HEK293 (cell line): ENCODE measurements around the gene MLLT10.

Experiments
- GFI1B ChIP-seq: fragments of 450-650 bp; formaldehyde crosslinking; IDR thresholded peaks from 2 replicates; pipeline ENCODE4 v1.5.1; 2016; ENCODE audit warnings: missing biosample characterization, missing genetic modification characterization
- KLF7 ChIP-seq: fragments of 450-650 bp; formaldehyde crosslinking; IDR thresholded peaks from 2 replicates; pipeline ENCODE4 v1.5.1; 2016; ENCODE audit warnings: missing biosample characterization, missing genetic modification characterization, borderline replicate concordance
- SETDB1 ChIP-seq: IDR thresholded peaks from one replicate; pipeline ENCODE4 v1.6.1; 2017; ENCODE audit warnings: mild to moderate bottlenecking, low read length, moderate library complexity, mixed read lengths; ENCODE audit not compliant: insufficient read length
- YY2 ChIP-seq: fragments of 450-650 bp; formaldehyde crosslinking; IDR thresholded peaks from 2 replicates; pipeline ENCODE4 v1.5.1; 2016; ENCODE audit warnings: missing biosample characterization, missing genetic modification characterization
- ZFP41 ChIP-seq: fragments of 450-650 bp; formaldehyde crosslinking; IDR thresholded peaks from 2 replicates; pipeline ENCODE4 v1.5.1; 2016; ENCODE audit warnings: missing biosample characterization, missing genetic modification characterization, borderline replicate concordance
- ZNF114 ChIP-seq: fragments of 450-650 bp; formaldehyde crosslinking; IDR thresholded peaks from 2 replicates; pipeline ENCODE4 v1.5.0; 2017; ENCODE audit warnings: missing biosample characterization, missing genetic modification characterization
- ZNF138 ChIP-seq: fragments of 450-650 bp; formaldehyde crosslinking; IDR thresholded peaks from 2 replicates; pipeline ENCODE4 v1.5.1; 2016; ENCODE audit warnings: missing biosample characterization, missing genetic modification characterization, borderline replicate concordance
- ZNF24 ChIP-seq: fragments of 450-650 bp; formaldehyde crosslinking; IDR thresholded peaks from 2 replicates; pipeline ENCODE4 v1.5.1; 2016; ENCODE audit warnings: missing biosample characterization, missing genetic modification characterization
- ZNF37A ChIP-seq: fragments of 450-650 bp; IDR thresholded peaks from 2 replicates; pipeline ENCODE4 v1.5.1; 2018; ENCODE audit warnings: missing biosample characterization, missing genetic modification characterization
- ZNF423 ChIP-seq: fragments of 450-650 bp; formaldehyde crosslinking; IDR thresholded peaks from 2 replicates; pipeline ENCODE4 v1.5.1; 2016; ENCODE audit warnings: missing biosample characterization, missing genetic modification characterization
- ZNF433 ChIP-seq: fragments of 450-650 bp; formaldehyde crosslinking; IDR thresholded peaks from 2 replicates; pipeline ENCODE4 v1.5.1; 2016; ENCODE audit warnings: missing biosample characterization, missing genetic modification characterization, low read depth
- ZNF558 ChIP-seq: fragments of 450-650 bp; formaldehyde crosslinking; IDR thresholded peaks from 2 replicates; pipeline ENCODE4 v1.5.1; 2016; ENCODE audit warnings: missing biosample characterization, missing genetic modification characterization
- ZNF560 ChIP-seq: fragments of 450-650 bp; formaldehyde crosslinking; IDR thresholded peaks from 2 replicates; pipeline ENCODE4 v1.5.1; 2017; ENCODE audit warnings: missing biosample characterization, missing genetic modification characterization, borderline replicate concordance
- ZNF561 ChIP-seq: fragments of 450-650 bp; IDR thresholded peaks from 2 replicates; pipeline ENCODE4 v1.5.1; 2018; ENCODE audit warnings: missing biosample characterization, missing genetic modification characterization, borderline replicate concordance
- ZNF621 ChIP-seq: fragments of 450-650 bp; formaldehyde crosslinking; IDR thresholded peaks from 2 replicates; pipeline ENCODE4 v1.5.1; 2017; ENCODE audit warnings: missing biosample characterization, missing genetic modification characterization
- ZNF623 ChIP-seq: fragments of 450-650 bp; formaldehyde crosslinking; IDR thresholded peaks from 2 replicates; pipeline ENCODE4 v1.5.1; 2016; ENCODE audit warnings: missing biosample characterization, missing genetic modification characterization
- ZNF629 ChIP-seq: fragments of 450-650 bp; formaldehyde crosslinking; IDR thresholded peaks from 2 replicates; pipeline ENCODE4 v1.5.1; 2017; ENCODE audit warnings: missing biosample characterization, missing genetic modification characterization
- ZNF658 ChIP-seq: fragments of 450-650 bp; formaldehyde crosslinking; IDR thresholded peaks from 2 replicates; pipeline ENCODE4; 2016; ENCODE audit warnings: missing biosample characterization, missing genetic modification characterization
- ZNF701 ChIP-seq: fragments of 450-650 bp; formaldehyde crosslinking; IDR thresholded peaks from 2 replicates; pipeline ENCODE4 v1.5.1; 2016; ENCODE audit warnings: missing biosample characterization, missing genetic modification characterization
- ZNF830 ChIP-seq: fragments of 450-650 bp; IDR thresholded peaks from 2 replicates; pipeline ENCODE4 v1.5.0; 2018; ENCODE audit warnings: missing biosample characterization, missing genetic modification characterization, low read depth, mild to moderate bottlenecking, moderate library complexity
- ZSCAN23 ChIP-seq: fragments of 450-650 bp; formaldehyde crosslinking; IDR thresholded peaks from 2 replicates; pipeline ENCODE4 v1.5.1; 2016; ENCODE audit warnings: missing biosample characterization, missing genetic modification characterization
- TF ChIP-seq, protein P1 (sequence below): fragments of 450-650 bp; formaldehyde crosslinking; conservative IDR thresholded peaks from 2 replicates; pipeline ENCODE4 v1.5.1; 2016; ENCODE audit warnings: low read depth, missing biosample characterization, missing genetic modification characterization
- TF ChIP-seq, protein P2 (sequence below): fragments of 450-650 bp; formaldehyde crosslinking; IDR thresholded peaks from 2 replicates; pipeline ENCODE4 v1.5.1; 2016; ENCODE audit warnings: missing biosample characterization, missing genetic modification characterization
- TF ChIP-seq, protein P3 (sequence below): fragments of 450-650 bp; formaldehyde crosslinking; IDR thresholded peaks from 2 replicates; pipeline ENCODE4 v1.5.1; 2016; ENCODE audit warnings: missing biosample characterization, missing genetic modification characterization
- TF ChIP-seq, protein P4 (sequence below): fragments of 450-650 bp; formaldehyde crosslinking; IDR thresholded peaks from 2 replicates; pipeline ENCODE4 v1.5.1; 2016; ENCODE audit warnings: missing biosample characterization, missing genetic modification characterization
- TF ChIP-seq, protein P5 (sequence below): fragments of 450-650 bp; formaldehyde crosslinking; IDR thresholded peaks from 2 replicates; pipeline ENCODE4 v1.5.1; 2016; ENCODE audit warnings: missing biosample characterization, missing genetic modification characterization
- TF ChIP-seq, protein P6 (sequence below): fragments of 450-650 bp; formaldehyde crosslinking; IDR thresholded peaks from 2 replicates; pipeline ENCODE4 v1.5.1; 2016; ENCODE audit warnings: missing biosample characterization, missing genetic modification characterization

Gene MLLT10

DNA sequence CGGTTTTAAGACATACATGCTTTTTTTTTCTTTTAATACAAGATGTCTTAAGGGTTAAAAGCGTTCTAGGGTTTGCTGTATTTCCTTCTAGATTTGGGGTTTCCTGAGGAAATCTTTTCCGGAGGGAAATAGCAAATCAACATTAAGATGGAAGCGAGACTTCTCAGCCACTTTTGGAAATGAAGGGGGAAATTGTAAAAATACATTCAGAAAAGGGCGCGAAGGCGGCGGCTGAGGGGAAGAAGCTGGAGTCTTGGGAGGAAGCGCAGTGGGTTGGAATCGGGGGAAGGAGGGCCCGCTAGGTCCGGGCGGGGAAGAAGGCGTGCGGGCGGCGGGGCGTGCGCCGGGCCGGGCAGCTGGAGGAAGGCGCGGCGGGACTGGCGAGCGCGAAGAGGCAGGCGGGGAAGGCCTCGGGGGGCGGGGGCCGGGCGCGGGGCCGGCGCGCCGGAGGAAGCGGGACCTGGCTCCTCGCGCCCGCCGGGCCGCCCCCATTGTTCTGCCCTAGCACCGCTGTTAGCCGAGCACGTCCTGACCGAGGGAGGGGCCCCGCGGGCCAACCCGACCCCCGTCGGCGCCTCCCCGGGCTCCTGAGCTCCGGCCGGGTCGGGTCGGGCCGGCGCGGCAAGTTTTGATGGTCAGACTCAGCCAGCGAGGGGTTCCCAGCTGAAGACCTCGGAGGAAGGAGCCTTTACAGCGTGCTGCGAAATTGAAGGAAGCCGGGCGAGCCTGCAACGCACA is 7.0 kb upstream of the MLLT10 start (continued):
- no peak for TF ChIP-seq ZSCAN23 (tag by site-specific recombination)
- TF ChIP-seq SETDB1: no peak
- TF ChIP-seq YY2 (tag by site-specific recombination): no peak
- TF ChIP-seq ZNF423 (tag by site-specific recombination): no peak
- TF ChIP-seq ZNF623: no peak
- TF ChIP-seq ZNF114 (tag by site-specific recombination): no peak
- no peak for TF ChIP-seq ZNF560
- no peak for TF ChIP-seq ZNF658 (tag by site-specific recombination)
- TF ChIP-seq ZNF138: no peak
- 0 out of 2 replicates have a peak, but pooled peaks have one; percentile 29 for TF ChIP-seq KLF7
- TF ChIP-seq ZNF701 (tag by site-specific recombination): no peak
- TF ChIP-seq ZNF37A (tag by site-specific recombination): no peak
- TF ChIP-seq, protein P1, sequence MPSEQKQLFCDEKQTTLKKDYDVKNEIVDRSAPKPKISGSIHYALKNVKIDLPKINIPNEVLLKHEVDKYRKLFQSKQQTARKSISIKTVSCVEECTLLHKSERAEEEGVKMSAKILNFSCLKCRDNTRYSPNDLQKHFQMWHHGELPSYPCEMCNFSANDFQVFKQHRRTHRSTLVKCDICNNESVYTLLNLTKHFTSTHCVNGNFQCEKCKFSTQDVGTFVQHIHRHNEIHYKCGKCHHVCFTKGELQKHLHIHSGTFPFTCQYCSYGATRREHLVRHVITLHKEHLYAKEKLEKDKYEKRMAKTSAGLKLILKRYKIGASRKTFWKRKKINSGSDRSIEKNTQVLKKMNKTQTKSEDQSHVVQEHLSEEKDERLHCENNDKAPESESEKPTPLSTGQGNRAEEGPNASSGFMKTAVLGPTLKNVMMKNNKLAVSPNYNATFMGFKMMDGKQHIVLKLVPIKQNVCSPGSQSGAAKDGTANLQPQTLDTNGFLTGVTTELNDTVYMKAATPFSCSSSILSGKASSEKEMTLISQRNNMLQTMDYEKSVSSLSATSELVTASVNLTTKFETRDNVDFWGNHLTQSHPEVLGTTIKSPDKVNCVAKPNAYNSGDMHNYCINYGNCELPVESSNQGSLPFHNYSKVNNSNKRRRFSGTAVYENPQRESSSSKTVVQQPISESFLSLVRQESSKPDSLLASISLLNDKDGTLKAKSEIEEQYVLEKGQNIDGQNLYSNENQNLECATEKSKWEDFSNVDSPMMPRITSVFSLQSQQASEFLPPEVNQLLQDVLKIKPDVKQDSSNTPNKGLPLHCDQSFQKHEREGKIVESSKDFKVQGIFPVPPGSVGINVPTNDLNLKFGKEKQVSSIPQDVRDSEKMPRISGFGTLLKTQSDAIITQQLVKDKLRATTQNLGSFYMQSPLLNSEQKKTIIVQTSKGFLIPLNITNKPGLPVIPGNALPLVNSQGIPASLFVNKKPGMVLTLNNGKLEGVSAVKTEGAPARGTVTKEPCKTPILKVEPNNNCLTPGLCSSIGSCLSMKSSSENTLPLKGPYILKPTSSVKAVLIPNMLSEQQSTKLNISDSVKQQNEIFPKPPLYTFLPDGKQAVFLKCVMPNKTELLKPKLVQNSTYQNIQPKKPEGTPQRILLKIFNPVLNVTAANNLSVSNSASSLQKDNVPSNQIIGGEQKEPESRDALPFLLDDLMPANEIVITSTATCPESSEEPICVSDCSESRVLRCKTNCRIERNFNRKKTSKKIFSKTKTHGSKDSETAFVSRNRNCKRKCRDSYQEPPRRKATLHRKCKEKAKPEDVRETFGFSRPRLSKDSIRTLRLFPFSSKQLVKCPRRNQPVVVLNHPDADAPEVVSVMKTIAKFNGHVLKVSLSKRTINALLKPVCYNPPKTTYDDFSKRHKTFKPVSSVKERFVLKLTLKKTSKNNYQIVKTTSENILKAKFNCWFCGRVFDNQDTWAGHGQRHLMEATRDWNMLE (tag by site-specific recombination): no peak
- TF ChIP-seq ZNF558: no peak
- no peak for TF ChIP-seq ZNF561 (tag by site-specific recombination)
- TF ChIP-seq, protein P2, sequence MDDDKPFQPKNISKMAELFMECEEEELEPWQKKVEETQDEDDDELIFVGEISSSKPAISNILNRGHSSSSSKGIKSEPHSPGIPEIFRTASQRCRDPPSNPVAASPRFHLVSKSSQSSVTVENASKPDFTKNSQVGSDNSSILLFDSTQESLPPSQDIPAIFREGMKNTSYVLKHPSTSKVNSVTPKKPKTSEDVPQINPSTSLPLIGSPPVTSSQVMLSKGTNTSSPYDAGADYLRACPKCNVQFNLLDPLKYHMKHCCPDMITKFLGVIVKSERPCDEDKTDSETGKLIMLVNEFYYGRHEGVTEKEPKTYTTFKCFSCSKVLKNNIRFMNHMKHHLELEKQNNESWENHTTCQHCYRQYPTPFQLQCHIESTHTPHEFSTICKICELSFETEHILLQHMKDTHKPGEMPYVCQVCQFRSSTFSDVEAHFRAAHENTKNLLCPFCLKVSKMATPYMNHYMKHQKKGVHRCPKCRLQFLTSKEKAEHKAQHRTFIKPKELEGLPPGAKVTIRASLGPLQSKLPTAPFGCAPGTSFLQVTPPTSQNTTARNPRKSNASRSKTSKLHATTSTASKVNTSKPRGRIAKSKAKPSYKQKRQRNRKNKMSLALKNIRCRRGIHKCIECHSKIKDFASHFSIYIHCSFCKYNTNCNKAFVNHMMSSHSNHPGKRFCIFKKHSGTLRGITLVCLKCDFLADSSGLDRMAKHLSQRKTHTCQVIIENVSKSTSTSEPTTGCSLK (tag by site-specific recombination): no peak
- TF ChIP-seq GFI1B (tag by site-specific recombination): no peak; the same call in 1 of the 2 replicates
- TF ChIP-seq ZNF24: peak; percentile 24; the same call in 1 of the 2 replicates
- TF ChIP-seq ZFP41 (tag by site-specific recombination): no peak
- no peak for TF ChIP-seq ZNF433 (tag by site-specific recombination)
- TF ChIP-seq, protein P3, sequence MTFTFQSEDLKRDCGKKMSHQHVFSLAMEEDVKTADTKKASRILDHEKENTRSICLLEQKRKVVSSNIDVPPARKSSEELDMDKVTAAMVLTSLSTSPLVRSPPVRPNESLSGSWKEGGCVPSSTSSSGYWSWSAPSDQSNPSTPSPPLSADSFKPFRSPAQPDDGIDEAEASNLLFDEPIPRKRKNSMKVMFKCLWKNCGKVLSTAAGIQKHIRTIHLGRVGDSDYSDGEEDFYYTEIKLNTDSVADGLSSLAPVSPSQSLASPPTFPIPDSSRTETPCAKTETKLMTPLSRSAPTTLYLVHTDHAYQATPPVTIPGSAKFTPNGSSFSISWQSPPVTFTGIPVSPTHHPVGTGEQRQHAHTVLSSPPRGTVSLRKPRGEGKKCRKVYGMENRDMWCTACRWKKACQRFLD (tag by site-specific recombination): no peak
- TF ChIP-seq ZNF621 (tag by site-specific recombination): no peak
- no peak; the same call in 1 of the 2 replicates for TF ChIP-seq ZNF629 (tag by site-specific recombination)
- TF ChIP-seq, protein P4, sequence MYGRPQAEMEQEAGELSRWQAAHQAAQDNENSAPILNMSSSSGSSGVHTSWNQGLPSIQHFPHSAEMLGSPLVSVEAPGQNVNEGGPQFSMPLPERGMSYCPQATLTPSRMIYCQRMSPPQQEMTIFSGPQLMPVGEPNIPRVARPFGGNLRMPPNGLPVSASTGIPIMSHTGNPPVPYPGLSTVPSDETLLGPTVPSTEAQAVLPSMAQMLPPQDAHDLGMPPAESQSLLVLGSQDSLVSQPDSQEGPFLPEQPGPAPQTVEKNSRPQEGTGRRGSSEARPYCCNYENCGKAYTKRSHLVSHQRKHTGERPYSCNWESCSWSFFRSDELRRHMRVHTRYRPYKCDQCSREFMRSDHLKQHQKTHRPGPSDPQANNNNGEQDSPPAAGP (tag by site-specific recombination): no peak
- no peak for TF ChIP-seq ZNF830
- TF ChIP-seq, protein P5, sequence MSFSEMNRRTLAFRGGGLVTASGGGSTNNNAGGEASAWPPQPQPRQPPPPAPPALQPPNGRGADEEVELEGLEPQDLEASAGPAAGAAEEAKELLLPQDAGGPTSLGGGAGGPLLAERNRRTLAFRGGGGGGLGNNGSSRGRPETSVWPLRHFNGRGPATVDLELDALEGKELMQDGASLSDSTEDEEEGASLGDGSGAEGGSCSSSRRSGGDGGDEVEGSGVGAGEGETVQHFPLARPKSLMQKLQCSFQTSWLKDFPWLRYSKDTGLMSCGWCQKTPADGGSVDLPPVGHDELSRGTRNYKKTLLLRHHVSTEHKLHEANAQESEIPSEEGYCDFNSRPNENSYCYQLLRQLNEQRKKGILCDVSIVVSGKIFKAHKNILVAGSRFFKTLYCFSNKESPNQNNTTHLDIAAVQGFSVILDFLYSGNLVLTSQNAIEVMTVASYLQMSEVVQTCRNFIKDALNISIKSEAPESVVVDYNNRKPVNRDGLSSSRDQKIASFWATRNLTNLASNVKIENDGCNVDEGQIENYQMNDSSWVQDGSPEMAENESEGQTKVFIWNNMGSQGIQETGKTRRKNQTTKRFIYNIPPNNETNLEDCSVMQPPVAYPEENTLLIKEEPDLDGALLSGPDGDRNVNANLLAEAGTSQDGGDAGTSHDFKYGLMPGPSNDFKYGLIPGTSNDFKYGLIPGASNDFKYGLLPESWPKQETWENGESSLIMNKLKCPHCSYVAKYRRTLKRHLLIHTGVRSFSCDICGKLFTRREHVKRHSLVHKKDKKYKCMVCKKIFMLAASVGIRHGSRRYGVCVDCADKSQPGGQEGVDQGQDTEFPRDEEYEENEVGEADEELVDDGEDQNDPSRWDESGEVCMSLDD (tag by site-specific recombination): no peak
- TF ChIP-seq, protein P6, sequence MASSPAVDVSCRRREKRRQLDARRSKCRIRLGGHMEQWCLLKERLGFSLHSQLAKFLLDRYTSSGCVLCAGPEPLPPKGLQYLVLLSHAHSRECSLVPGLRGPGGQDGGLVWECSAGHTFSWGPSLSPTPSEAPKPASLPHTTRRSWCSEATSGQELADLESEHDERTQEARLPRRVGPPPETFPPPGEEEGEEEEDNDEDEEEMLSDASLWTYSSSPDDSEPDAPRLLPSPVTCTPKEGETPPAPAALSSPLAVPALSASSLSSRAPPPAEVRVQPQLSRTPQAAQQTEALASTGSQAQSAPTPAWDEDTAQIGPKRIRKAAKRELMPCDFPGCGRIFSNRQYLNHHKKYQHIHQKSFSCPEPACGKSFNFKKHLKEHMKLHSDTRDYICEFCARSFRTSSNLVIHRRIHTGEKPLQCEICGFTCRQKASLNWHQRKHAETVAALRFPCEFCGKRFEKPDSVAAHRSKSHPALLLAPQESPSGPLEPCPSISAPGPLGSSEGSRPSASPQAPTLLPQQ (tag by site-specific recombination): peak; percentile 29
